SU-DHL-6 (cell line): ENCODE measurements around the gene DPEP1.
"Not testable (repeated sequence)": the region's sequence is repeated elsewhere in the genome, so short reads cannot be mapped to it uniquely, and the experiment has no call there.

Source experiments
- H2AFZ ChIP-seq: fragments of 200-600 bp; sonication (generic); 2 replicates; pipeline ENCODE4 v1.6.1; 2014; ENCODE audit warnings: low read depth, mild to moderate bottlenecking, moderate library complexity, mixed read lengths, antibody characterized with exemption, low read length; ENCODE audit not compliant: severe bottlenecking
- H3F3A ChIP-seq: fragments of 200-600 bp; shearing (Covaris generic); 2 replicates; pipeline ENCODE4 v1.6.0; 2016; ENCODE audit warnings: antibody characterized with exemption, mild to moderate bottlenecking; ENCODE audit not compliant: insufficient read depth
- H3K27ac ChIP-seq: fragments of 200-600 bp; sonication (generic); 2 replicates; pipeline ENCODE4 v1.5.1; 2016; ENCODE audit warnings: low read depth, mild to moderate bottlenecking, low read length, moderate library complexity, mixed read lengths
- H3K27me3 ChIP-seq: fragments of 200-600 bp; sonication (generic), shearing (Covaris generic); 2 replicates; pipeline ENCODE4 v1.6.0; 2014; ENCODE audit warnings: mild to moderate bottlenecking, low read length
- H3K36me3 ChIP-seq: fragments of 200-600 bp; sonication (generic); 2 replicates; pipeline ENCODE4 v1.6.1; 2014; ENCODE audit warnings: mild to moderate bottlenecking, low read length, mixed read lengths
- H3K4me2 ChIP-seq: fragments of 300-600, 200-600 bp; shearing (Covaris generic), sonication (generic); 2 replicates; pipeline ENCODE4 v1.6.0; 2014; ENCODE audit warnings: low read length, low read depth, mild to moderate bottlenecking; ENCODE audit not compliant: poor library complexity, severe bottlenecking
- H3K4me3 ChIP-seq: fragments of 200-600 bp; sonication (generic); 2 replicates; pipeline ENCODE4 v1.5.1; 2014; ENCODE audit warnings: antibody characterized with exemption, low read length, mild to moderate bottlenecking, mixed read lengths; ENCODE audit not compliant: insufficient read depth, poor library complexity, severe bottlenecking
- H3K79me2 ChIP-seq: fragments of 200-600 bp; sonication (generic); 2 replicates; pipeline ENCODE4 v1.6.1; 2014; ENCODE audit warnings: mild to moderate bottlenecking, low read length, moderate library complexity; ENCODE audit not compliant: insufficient read depth
- H3K9ac ChIP-seq: fragments of 200-600 bp; sonication (generic); 2 replicates; pipeline ENCODE4 v1.7.0; 2014; ENCODE audit warnings: mild to moderate bottlenecking, low read length
- H3K9me2 ChIP-seq: fragments of 200-600 bp; sonication (generic); replicated peaks from 2 replicates; pipeline ENCODE4 v1.6.1; 2014; ENCODE audit warnings: low read length; ENCODE audit not compliant: insufficient read depth
- H3K9me3 ChIP-seq: fragments of 200-600 bp; sonication (generic); 2 replicates; pipeline ENCODE4 v1.6.1; 2014; ENCODE audit warnings: low read length, mixed read lengths; ENCODE audit not compliant: insufficient read depth
- H4K20me1 ChIP-seq: fragments of 200-600 bp; sonication (generic); 2 replicates; pipeline ENCODE4 v1.6.1; 2014; ENCODE audit warnings: low read depth, mild to moderate bottlenecking, antibody characterized with exemption, low read length, moderate library complexity, mixed read lengths
- CTCF ChIP-seq: fragments of 200-600 bp; sonication (generic); IDR thresholded peaks from one replicate; pipeline ENCODE4 v1.5.1; 2017; ENCODE audit warnings: antibody characterized with exemption, mild to moderate bottlenecking, low read length, moderate library complexity; ENCODE audit not compliant: insufficient read depth, poor library complexity, severe bottlenecking
- EZH2phosphoT487 ChIP-seq: fragments of 200-600 bp; sonication (generic), shearing (Covaris generic); conservative IDR thresholded peaks from 2 replicates; pipeline ENCODE4 v1.6.1; 2018; ENCODE audit warnings: mild to moderate bottlenecking, antibody characterized with exemption, low read length, moderate library complexity, mixed read lengths

Gene DPEP1

GRCh38 chr16:89624777-89625761 is 11.6 kb downstream of the DPEP1 start:
- Histone ChIP-seq H2AFZ (no peak overlapping the region), H3K79me2 (no peaks in the 10 kb centered on the region), H3K36me3 (no peaks in the 10 kb centered on the region), H3K27me3 (no peaks in the 10 kb centered on the region), H3K27ac (no peak overlapping the region), H3K9me3 (no peaks in the 10 kb centered on the region), H4K20me1 (no peaks in the 10 kb centered on the region), H3K9me2 (no peaks in the 10 kb centered on the region), H3K9ac (no peak overlapping the region), H3K4me3 (no peak overlapping the region), H3K4me2 (no peak overlapping the region), H3F3A (no peaks in the 10 kb centered on the region)
- no peak for TF ChIP-seq CTCF

GRCh38 chr16:89629827-89630610 is 16.6 kb downstream of the DPEP1 start:
- Histone ChIP-seq H3K9me3 (no peaks in the 10 kb centered on the region), H4K20me1 (no peaks in the 10 kb centered on the region), H3K9ac (no peak overlapping the region), H3K4me2 (no peak overlapping the region), H3K9me2 (no peaks in the 10 kb centered on the region), H3K79me2 (no peaks in the 10 kb centered on the region), H3K36me3 (no peaks in the 10 kb centered on the region), H3K27ac (no peak overlapping the region), H3F3A (no peaks in the 10 kb centered on the region), H3K4me3 (no peak overlapping the region), H3K27me3 (no peaks in the 10 kb centered on the region), H2AFZ (no peak overlapping the region)
- TF ChIP-seq CTCF (no peak), EZH2phosphoT487 (no peak)

- H3K36me3 ChIP-seq = no peaks in the 10 kb centered on the region
- no peaks in the 10 kb centered on the region for H4K20me1 ChIP-seq
- no peak overlapping the region for H3K9ac ChIP-seq
- no peaks in the 10 kb centered on the region for H3K9me3 ChIP-seq
- H3K79me2 ChIP-seq = no peaks in the 10 kb centered on the region
- no peaks in the 10 kb centered on the region for H3F3A ChIP-seq
- H3K4me3 ChIP-seq = no peak overlapping the region
- no peak overlapping the region for H3K27ac ChIP-seq
- H3K27me3 ChIP-seq = no peaks in the 10 kb centered on the region
- H2AFZ ChIP-seq = no peak overlapping the region
- TF ChIP-seq CTCF = no peak
- TF ChIP-seq EZH2phosphoT487 = no peak
- no peak overlapping the region for H3K4me2 ChIP-seq
- H3K9me2 ChIP-seq = no peaks in the 10 kb centered on the region
Measured at GRCh38 chr16:89633064-89633631, 19.7 kb downstream of the DPEP1 start.

GRCh38 chr16:89634463-89635385 is 21.3 kb downstream of the DPEP1 start:
- H3K27ac ChIP-seq = not testable (repeated sequence)

More at GRCh38 chr16:89634463-89635385, 21.3 kb downstream of the DPEP1 start:
- H3F3A ChIP-seq, H3K9me3 ChIP-seq, H4K20me1 ChIP-seq, H3K27me3 ChIP-seq, H3K36me3 ChIP-seq, H3K4me2 ChIP-seq, H3K9me2 ChIP-seq, H3K9ac ChIP-seq, H2AFZ ChIP-seq, H3K79me2 ChIP-seq, H3K4me3 ChIP-seq: not testable (repeated sequence)
